Posterior cingulate gyrus (tissue), 11 donors: Measurements from ENCODE around the gene YAF2.

Source experiments
- DNase-seq, 10 donors: peaks; one replicate each; pipeline versions ENCODE4 v3.0.0 to v3.0.0-alpha.2; 2020 to 2021; ENCODE audit warnings: mixed read lengths in 3 of 10
- intact Hi-C: fragments of 100-400 bp; cut with DNase I; formaldehyde crosslinking; loops from one replicate; pipeline ENCODE4 v1.15.1; 2023

The YAF2 gene

DNA sequence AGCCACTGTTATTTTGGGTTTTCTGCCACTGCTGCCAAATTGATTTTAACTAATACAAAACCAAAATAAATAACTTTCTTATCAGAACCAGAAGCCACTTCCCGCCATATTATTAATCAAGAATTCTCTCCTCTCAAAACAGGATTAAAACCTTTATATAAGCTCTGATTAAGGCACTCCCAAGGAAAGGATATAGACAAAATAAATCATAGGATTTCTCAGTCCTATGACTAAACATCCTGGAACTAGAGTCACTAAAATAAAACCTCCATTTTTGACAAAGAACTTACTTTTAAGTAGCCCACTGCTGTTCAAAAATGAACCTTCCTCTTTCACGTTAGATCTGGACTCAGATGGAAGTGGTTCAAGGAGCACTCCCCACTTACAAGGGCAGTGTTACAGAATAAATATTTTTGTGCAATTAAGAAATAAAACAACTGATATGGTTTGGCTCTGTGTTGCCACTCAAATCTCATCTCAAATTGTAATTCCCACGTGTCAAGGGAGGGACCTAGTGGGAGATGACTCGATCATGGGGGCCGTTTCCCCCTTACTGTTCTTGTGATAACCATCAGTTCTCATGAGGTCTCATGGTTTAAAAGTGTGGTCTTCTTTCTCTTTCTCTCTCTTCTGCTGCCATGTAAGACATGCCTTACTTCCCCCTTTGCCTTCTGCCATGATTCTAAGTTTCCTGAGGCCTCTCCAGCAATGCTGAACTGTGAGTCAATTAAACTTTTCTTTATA is 119.7 kb downstream of the YAF2 start:
- DNase-seq: no peak
- intact Hi-C loops: no loop called here

DNA sequence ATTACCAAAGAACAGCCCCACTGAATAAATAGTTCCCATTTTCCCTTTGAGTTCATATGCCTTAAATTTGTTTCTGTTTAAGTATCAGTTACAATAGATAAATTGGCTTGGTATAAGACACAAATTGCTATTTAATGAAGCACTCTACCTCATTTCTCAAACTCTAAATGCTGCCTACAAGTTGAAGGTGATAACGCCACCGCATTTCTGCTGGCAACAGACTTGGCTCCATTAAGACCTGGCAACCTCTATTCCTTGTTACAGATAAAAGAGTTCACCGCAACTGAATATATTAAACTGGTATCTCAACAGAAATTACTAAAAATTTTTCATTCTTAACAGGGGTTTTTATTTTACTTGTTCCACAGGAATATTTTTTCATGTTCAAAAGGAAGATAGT is 129.0 kb downstream of the YAF2 start:
- no peak for DNase-seq
- intact Hi-C loops: loop anchor here (10.0 kb wide), 1 partner anchor 834 kb away; no protein-coding TSS in a partner anchor
